Left kidney (tissue), 2 donors: ENCODE data around the gene ATR. TPM values are rescaled to one million over a fixed set of nuclear protein-coding genes. Genes with fewer than 3 reads are reported as not detected.
"Not testable (repeated sequence)": the region's sequence is repeated elsewhere in the genome, so short reads cannot be mapped to it uniquely, and the experiment has no call there.

ENCODE experiments used
- DNase-seq: peaks from one replicate; pipeline ENCODE4 v3.0.0-alpha.2; 2013
- polyA plus RNA-seq: library from polyadenylated mRNA; unstranded; fragments of 120-200 nt; gene quantifications from one replicate; pipeline ENCODE4 v1.2.1, GENCODE V29; 2013; ENCODE audit not compliant: insufficient read length

ATR gene
- polyA plus RNA-seq, 1 donor, result 40.0 TPM

- no peak for DNase-seq
Measured at GRCh38 chr3:142595581-142595950, 17.0 kb upstream of the ATR start.

DNA sequence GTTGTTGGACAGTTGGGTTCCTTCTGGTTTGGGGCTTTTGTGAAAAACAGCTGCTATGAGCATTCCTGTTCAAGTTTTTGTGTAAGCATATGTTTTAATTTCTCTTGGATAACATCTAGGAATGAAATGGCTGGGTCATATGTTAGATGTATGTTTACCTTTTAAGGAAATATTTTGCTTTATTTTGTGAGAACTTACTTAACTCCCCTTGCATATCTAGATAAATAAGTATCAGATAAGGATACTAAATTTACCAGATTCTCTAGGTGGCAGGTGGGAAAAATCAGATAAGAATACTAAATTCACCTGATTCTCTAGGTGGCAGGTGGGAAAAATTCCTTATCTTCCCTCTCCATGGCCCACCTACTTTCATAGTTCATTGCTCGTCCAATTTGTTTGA lies 16.6 kb upstream of the ATR start:
- no peak for DNase-seq

GRCh38 chr3:142592268-142592667 lies 13.7 kb upstream of the ATR start:
- DNase-seq, result not testable (repeated sequence)

DNA sequence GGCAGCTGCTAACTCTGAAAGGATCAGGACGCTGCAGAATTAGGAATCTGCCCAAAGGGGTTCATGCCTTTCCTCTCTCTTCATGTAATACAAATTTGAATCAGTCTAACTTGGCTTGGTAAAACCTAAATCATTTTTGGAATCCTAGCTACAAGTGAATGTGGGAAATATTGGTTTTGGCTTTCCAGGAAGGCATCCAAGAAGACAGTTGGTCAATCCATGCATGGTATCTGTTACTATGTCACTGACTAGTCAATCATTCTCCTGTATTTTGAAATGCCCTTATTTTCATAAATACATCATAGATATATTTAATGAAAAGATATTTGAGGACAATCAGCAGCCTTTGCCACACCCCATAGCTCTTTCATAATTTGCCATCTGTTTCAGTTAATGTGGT lies 10.2 kb upstream of the ATR start:
- DNase-seq, result no peak

- DNase-seq, result peak; percentile 79
Measured at GRCh38 chr3:142586803-142587406, 8.4 kb upstream of the ATR start.

GRCh38 chr3:142581070-142581469 lies 2.5 kb upstream of the ATR start:
- not testable (repeated sequence) for DNase-seq

DNA sequence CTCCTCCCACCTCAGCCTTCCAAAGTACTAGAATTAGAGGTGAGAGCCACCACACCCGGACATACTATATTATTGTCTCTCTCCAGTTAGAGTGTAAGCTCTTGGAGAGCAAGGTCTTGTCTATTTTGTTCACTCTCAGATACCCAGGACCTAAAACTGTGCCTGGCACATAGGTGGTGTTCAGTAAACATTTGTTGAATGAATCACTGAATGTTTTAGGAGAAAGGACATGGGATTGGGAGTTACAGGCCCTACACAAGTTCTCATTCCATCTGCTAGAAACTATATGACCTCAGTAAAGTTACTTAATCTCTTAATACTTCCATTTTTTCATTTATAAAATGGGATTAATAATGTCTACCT lies 1.5 kb upstream of the ATR start:
- no peak for DNase-seq

GRCh38 chr3:142577696-142578328 lies 721 bp downstream of the ATR start:
- DNase-seq, result no peak

DNA sequence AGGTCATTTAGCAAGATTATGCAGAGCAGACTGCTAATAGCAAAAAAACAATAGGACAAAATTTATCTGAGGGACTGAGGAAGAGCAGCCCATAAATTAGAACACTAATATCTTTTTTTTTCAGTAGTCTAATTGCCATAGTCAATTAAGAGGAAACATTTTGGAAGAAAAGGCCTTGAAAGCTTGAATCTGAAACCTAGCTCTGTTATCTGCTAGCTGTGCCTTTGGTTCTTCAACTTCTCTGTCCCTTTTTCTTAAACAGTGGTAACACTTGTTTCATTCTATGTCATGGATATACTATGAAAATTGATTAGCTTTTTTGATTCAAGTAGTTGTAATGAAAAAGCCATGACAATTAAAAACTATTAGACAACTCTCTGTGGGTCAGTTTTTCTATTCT lies 1.7 kb downstream of the ATR start:
- no peak for DNase-seq

- no peak for DNase-seq
Measured at GRCh38 chr3:142574665-142575064, 3.9 kb downstream of the ATR start.

GRCh38 chr3:142574223-142574622 lies 4.3 kb downstream of the ATR start:
- not testable (repeated sequence) for DNase-seq

DNA sequence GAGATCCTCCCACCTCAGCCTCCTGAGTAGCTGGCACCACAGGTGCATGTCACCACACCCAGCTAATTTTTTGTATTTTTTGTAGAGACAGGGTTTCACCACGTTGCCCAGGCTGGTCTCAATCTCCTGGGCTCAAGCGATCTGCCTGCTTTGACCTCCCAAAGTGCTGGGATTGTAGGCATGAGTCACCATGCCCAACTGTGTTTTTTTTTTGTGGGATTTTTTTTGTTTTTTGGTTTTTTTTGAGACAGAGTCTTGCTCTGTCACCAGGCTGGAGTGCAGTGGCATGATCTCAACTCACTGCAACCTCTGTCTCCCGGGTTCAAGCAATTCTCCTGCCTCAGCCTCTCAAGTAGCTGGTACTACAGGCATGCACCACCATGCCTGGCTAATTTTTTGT lies 9.1 kb downstream of the ATR start:
- not testable (repeated sequence) for DNase-seq

DNA sequence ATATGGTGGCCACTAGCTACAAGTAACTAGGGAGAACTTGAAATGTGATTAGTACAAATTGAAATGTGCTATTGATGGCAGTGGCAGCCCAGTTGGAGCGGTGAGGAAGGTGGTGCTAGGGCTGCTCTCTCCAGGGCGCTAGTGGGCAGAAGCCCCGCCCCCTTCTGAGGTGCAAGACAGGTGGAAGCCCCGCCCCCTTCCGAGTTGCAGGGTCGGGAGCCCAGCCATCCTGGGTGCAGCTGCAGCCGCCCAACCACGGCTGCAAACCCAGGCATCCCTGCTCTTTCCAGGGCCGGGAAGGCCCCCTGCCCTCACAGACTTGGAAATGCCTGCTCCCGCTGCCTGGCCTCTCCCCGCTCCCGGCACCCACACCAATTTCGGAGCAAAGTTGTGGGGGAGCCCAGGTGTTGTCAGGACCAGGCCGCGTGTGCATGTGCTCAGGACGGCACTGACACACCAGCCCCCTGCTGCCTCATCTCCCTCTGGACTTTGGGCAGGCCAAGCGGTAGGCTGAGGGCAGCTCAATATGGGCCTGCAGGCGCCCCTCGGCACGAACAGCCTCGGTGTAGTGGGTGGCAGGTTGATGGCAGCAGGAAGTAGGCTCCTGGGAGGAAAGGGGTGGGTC lies 10.0 kb downstream of the ATR start:
- DNase-seq, result no peak

- DNase-seq, result no peak
Measured at GRCh38 chr3:142566096-142566495, 12.4 kb downstream of the ATR start.

GRCh38 chr3:142563496-142563997 lies 15.0 kb downstream of the ATR start:
- DNase-seq, result no peak

DNA sequence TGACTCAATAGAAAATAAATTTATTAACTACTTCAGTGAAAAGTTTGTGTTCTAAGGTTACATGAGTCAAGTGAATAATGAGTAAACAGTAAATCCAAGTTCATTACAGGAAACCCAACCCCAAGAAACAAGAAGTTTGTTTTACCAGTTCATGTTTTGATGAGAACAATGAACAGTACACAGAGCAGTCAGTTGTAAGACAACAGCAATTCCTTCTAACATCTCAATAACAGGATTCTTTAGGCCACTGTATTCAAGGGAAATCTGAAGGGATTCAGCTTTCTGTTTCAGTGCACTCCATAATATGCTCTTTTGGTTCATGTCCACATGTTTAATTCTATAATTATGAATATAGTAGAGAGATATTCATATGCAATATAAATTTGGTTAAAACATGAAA lies 18.4 kb downstream of the ATR start:
- DNase-seq, result no peak

GRCh38 chr3:142553741-142554140 lies 24.8 kb downstream of the ATR start:
- no peak for DNase-seq

DNA sequence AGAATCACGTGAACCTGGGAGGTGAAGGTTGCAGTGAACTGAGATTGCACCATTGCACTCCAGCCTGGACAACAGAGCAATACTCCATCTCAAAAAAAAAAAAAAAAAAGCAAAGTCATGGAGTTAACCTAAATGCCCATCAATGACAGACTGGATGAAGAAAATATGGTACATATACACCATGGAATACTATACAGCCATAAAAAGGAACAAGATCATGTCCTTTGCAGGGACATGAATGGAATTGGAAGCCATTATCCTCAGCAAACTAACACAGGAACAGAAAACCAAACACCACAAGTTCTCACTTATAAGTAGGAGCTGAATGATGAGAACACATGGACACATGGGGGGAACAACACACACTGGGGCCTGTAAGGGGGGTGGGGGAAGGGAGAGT lies 26.0 kb downstream of the ATR start:
- DNase-seq, result not testable (repeated sequence)

- DNase-seq, result no peak
Measured at GRCh38 chr3:142549986-142550385, 28.5 kb downstream of the ATR start.

- no peak for DNase-seq
Measured at GRCh38 chr3:142543307-142543706, 35.2 kb downstream of the ATR start.

- no peak for DNase-seq
Measured at GRCh38 chr3:142542054-142542453, 36.5 kb downstream of the ATR start.

GRCh38 chr3:142536519-142536918 lies 42.0 kb downstream of the ATR start:
- DNase-seq, result no peak

- no peak for DNase-seq
Measured at GRCh38 chr3:142534543-142534942, 44.0 kb downstream of the ATR start.

- DNase-seq, result no peak
Measured at GRCh38 chr3:142530296-142530695, 48.2 kb downstream of the ATR start.
